PC-9 (cell line): ENCODE measurements around the gene MIA. TPM values are rescaled to one million over a fixed set of nuclear protein-coding genes. Genes with fewer than 3 reads are reported as not detected.
"Not testable (repeated sequence)": the region's sequence is repeated elsewhere in the genome, so short reads cannot be mapped to it uniquely, and the experiment has no call there.

ENCODE experiments used
- BruUV-seq: library from RNA; stranded (reverse); fragments of 400-500 nt; replicated peaks from 2 replicates; lab custom pipeline; 2021; lab: Mats Ljungman, UMichigan
- CTCF ChIA-PET: fragments of 300-600 bp; sonication (Branson Sonifier 250); formaldehyde crosslinking; loops from one replicate; lab custom pipeline; 2022; ENCODE audit warnings: antibody characterized with exemption; lab: Charles Lee
- POLR2A ChIA-PET: fragments of 300-600 bp; sonication (Branson Sonifier 250); formaldehyde crosslinking; loops from one replicate; lab custom pipeline; 2022; ENCODE audit warnings: antibody characterized with exemption; ENCODE audit not compliant: unreplicated experiment; lab: Charles Lee
- DNase-seq, 2 experiments: peaks; one replicate each; pipeline versions ENCODE4 v3.0.0 to v3.0.0-alpha.2; 2015 to 2022; ENCODE audit warnings: mixed read lengths in 1 of 2
- H2AFZ ChIP-seq: fragments of 200-600 bp; sonication (generic); 2 replicates; pipeline ENCODE4 v1.8.1; 2017; ENCODE audit warnings: antibody characterized with exemption
- H3F3A ChIP-seq: fragments of 200-600 bp; sonication (generic); 2 replicates; pipeline ENCODE4 v1.8.1; 2017; ENCODE audit warnings: antibody characterized with exemption, mild to moderate bottlenecking, low read depth; ENCODE audit not compliant: insufficient read depth
- H3K27ac ChIP-seq: fragments of 200-600 bp; sonication (generic); 2 replicates; pipeline ENCODE4 v1.6.1; 2016; ENCODE audit warnings: mixed run types
- H3K27me3 ChIP-seq: fragments of 200-600 bp; sonication (generic); 2 replicates; pipeline ENCODE4 v1.6.1; 2016; ENCODE audit warnings: low read depth, mixed run types; ENCODE audit not compliant: insufficient read depth
- H3K36me3 ChIP-seq: fragments of 200-600 bp; sonication (generic); 2 replicates; pipeline ENCODE4 v1.6.1; 2016; ENCODE audit warnings: low read depth, mixed run types
- H3K4me1 ChIP-seq: fragments of 200-600 bp; sonication (generic); replicated peaks from 2 replicates; pipeline ENCODE4 v1.6.1; 2016; ENCODE audit warnings: mixed run types; ENCODE audit not compliant: insufficient read depth
- H3K4me2 ChIP-seq: fragments of 200-600 bp; sonication (generic); 2 replicates; pipeline ENCODE4 v1.6.1; 2017; ENCODE audit warnings: mixed run types
- H3K4me3 ChIP-seq: fragments of 200-600 bp; sonication (generic); 2 replicates; pipeline ENCODE4 v1.6.1; 2016; ENCODE audit warnings: mixed run types
- H3K79me2 ChIP-seq: fragments of 200-600 bp; sonication (generic); 2 replicates; pipeline ENCODE4 v1.6.1; 2017; ENCODE audit warnings: low read depth, mixed run types
- H3K9me2 ChIP-seq: fragments of 200-600 bp; sonication (generic); 2 replicates; pipeline ENCODE4 v1.8.1; 2017; ENCODE audit warnings: mild to moderate bottlenecking; ENCODE audit not compliant: insufficient read depth
- H3K9me3 ChIP-seq: fragments of 200-600 bp; sonication (generic); 2 replicates; pipeline ENCODE4 v1.8.1; 2016; ENCODE audit warnings: low read depth; ENCODE audit not compliant: insufficient read depth
- H4K20me1 ChIP-seq: fragments of 200-600 bp; sonication (generic); 2 replicates; pipeline ENCODE4 v1.8.1; 2017; ENCODE audit not compliant: insufficient read depth
- CTCF ChIP-seq: fragments of 200-600 bp; sonication (generic); conservative IDR thresholded peaks from 2 replicates; pipeline ENCODE4 v1.6.1; 2017; ENCODE audit warnings: mixed run types, antibody characterized with exemption, mild to moderate bottlenecking, moderate library complexity
- EZH2 ChIP-seq: fragments of 200-600 bp; sonication (generic); IDR thresholded peaks from 2 replicates; pipeline ENCODE4 v1.8.0; 2017; ENCODE audit warnings: antibody characterized with exemption, low read depth
- intact Hi-C: fragments of 100-400 bp; cut with micrococcal nuclease; formaldehyde crosslinking; loops from one replicate; pipeline ENCODE4 v1.10.0; 2022; ENCODE audit not compliant: unreplicated experiment
- total RNA-seq: library from RNA; stranded (reverse); gene quantifications from 2 replicates; pipeline ENCODE4 v1.2.3, GENCODE V29; 2021

The MIA gene
- total RNA-seq, 1 experiment from 2014 or later: 2.7 TPM

DNA sequence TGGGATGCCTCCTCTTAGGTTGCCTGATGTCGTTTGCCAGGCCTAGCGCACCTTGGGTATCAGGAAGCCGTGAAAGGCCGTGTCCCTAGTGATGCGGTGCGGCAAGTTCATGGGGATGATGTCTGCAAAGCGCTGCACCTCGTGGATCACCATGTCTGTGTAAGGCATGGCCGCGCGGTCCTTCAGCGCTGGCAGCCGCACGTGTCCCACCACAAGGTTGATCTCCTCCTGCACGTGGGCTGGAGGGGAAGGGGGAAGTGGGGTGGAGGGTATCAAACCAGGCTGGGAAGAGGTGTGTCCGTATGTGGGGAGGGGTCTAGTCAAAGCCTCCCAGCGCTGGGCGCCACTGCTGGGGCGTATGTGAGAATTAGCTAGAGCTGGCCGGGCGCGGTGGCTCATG lies 46.8 kb downstream of the MIA start:
- CTCF ChIA-PET: no interaction called here
- Histone ChIP-seq H3K9me3 (no peaks in the 10 kb centered on the region), H3K4me3 (no peak overlapping the region), H3K27ac (no peak overlapping the region), H3K79me2 (no peaks in the 10 kb centered on the region), H3K27me3 (no peaks in the 10 kb centered on the region), H3K4me1 (0 out of 2 replicates have a peak, but pooled peaks cover 5% of the 10 kb centered on the region), H2AFZ (no peak overlapping the region), H3K4me2 (no peak overlapping the region), H3K9me2 (no peaks in the 10 kb centered on the region), H3K36me3 (no peaks in the 10 kb centered on the region), H4K20me1 (no peaks in the 10 kb centered on the region), H3F3A (peaks cover 5% of the 10 kb centered on the region; the same call in 1 of the 2 replicates)
- no TSS peak for BruUV-seq
- intact Hi-C loops: no loop called here
- TF ChIP-seq EZH2 (no peak), CTCF (no peak)
- DNase-seq: no peak
- POLR2A ChIA-PET: no interaction called here

DNA sequence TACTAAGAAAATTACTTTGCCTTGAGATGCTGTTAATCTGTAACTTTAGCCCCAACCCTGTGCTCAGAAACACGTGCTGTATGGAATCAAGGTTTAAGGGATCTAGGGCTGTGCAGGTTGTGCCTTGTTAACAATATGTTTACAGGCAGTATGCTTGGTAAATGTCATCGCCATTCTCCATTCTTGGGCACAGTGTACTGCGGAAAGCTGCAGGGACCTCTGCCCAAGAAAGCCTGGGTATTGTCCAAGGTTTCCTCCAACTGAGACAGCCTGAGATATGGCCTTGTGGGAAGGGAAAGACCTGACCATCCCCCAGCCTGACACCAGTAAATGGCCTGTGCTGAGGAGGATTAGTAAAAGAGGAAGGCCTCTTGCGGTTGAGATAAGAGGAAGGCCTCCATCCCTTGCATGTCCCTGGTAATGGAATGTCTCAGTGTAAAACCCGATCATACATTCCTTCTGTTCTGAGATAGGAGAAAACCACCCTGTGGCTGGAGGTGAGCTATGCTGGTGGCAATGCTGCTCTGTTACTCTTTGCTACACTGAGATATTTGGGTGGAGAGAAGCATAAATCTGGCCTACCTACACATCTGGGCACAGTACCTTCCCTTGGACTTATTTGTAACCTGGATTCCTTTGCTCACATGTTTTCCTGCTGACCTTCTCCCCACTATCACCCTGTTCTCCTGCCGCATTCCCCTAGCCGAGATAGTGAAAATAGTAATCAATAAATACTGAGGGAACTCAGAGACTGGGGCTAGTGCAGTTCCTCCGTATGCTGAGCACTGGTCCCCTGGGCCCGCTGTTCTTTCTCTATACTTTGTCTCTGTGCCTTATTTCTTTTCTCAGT lies 47.6 kb downstream of the MIA start:
- DNase-seq, H4K20me1 ChIP-seq, H3K9me3 ChIP-seq, H3K79me2 ChIP-seq, H3K27me3 ChIP-seq, BruUV-seq, H3K4me3 ChIP-seq, intact Hi-C loops, H3K36me3 ChIP-seq, CTCF ChIA-PET, H3K9me2 ChIP-seq, H3K4me2 ChIP-seq, H3K4me1 ChIP-seq, H3K27ac ChIP-seq, H2AFZ ChIP-seq, H3F3A ChIP-seq: not testable (repeated sequence)
- POLR2A ChIA-PET: interaction anchor here (0.6 to 0.7 kb wide), 2 partner anchors 470 to 1229 kb away, joined by 3 to 4 read pairs; no protein-coding TSS in a partner anchor

DNA sequence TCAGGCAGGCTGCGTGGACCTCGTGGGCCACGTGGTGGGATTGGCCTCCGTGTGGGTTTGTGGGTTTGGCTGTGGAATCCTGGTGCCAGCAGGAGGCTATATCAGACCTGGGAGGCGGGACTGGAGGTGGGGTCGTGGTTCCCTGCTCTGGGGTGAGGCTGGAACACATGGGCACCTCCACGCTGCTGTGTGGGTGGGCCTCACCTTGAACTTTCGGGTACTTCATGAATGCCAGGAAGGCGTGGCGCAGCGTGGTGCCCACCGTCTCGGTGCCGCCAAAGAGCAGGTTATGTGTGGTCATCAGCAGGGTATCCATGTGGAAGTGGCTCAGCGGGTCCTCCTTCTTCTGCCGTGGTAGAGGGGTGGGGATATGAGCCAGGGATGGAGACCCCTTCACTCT lies 49.6 kb downstream of the MIA start:
- H3K4me2 ChIP-seq, H3K9me3 ChIP-seq, H3K4me3 ChIP-seq, CTCF ChIA-PET, H2AFZ ChIP-seq, H3K27me3 ChIP-seq, H3F3A ChIP-seq, H3K27ac ChIP-seq, H3K79me2 ChIP-seq, BruUV-seq, DNase-seq, intact Hi-C loops, H3K9me2 ChIP-seq, H3K36me3 ChIP-seq, H3K4me1 ChIP-seq, H4K20me1 ChIP-seq: not testable (repeated sequence)
- POLR2A ChIA-PET: interaction anchor here (0.7 kb wide), 1 partner anchor 48 kb away, joined by 12 read pairs; no protein-coding TSS in a partner anchor

- DNase-seq, H3F3A ChIP-seq, H3K27me3 ChIP-seq, H3K9me2 ChIP-seq, BruUV-seq, H2AFZ ChIP-seq, H3K4me1 ChIP-seq, intact Hi-C loops, H3K27ac ChIP-seq, H3K79me2 ChIP-seq, H3K36me3 ChIP-seq, H3K4me2 ChIP-seq, H3K9me3 ChIP-seq, H4K20me1 ChIP-seq, H3K4me3 ChIP-seq, CTCF ChIA-PET: not testable (repeated sequence)
- POLR2A ChIA-PET: interaction anchor here (0.7 kb wide), 1 partner anchor 48 kb away, joined by 12 read pairs; no protein-coding TSS in a partner anchor
Measured at GRCh38 chr19:40825460-40826095, 50.3 kb downstream of the MIA start.

- BruUV-seq, H3K36me3 ChIP-seq, H3K27me3 ChIP-seq, H2AFZ ChIP-seq, H3K4me2 ChIP-seq, H3F3A ChIP-seq, H3K4me3 ChIP-seq, POLR2A ChIA-PET, H3K27ac ChIP-seq, H4K20me1 ChIP-seq, DNase-seq, H3K9me2 ChIP-seq, CTCF ChIA-PET, H3K9me3 ChIP-seq, H3K79me2 ChIP-seq, H3K4me1 ChIP-seq, intact Hi-C loops: not testable (repeated sequence)
Measured at GRCh38 chr19:40826312-40826698, 51.0 kb downstream of the MIA start.

GRCh38 chr19:40826699-40827385 lies 51.5 kb downstream of the MIA start:
- H3K9me3 ChIP-seq, H4K20me1 ChIP-seq, H3K79me2 ChIP-seq, H2AFZ ChIP-seq, H3K27ac ChIP-seq, H3K27me3 ChIP-seq, intact Hi-C loops, H3K4me2 ChIP-seq, H3K9me2 ChIP-seq, H3K36me3 ChIP-seq, POLR2A ChIA-PET, BruUV-seq, CTCF ChIA-PET, DNase-seq, H3K4me3 ChIP-seq: not testable (repeated sequence)
- Histone ChIP-seq H3K4me1 (peaks cover 12% of the 10 kb centered on the region), H3F3A (peaks cover 14% of the 10 kb centered on the region)
